Measurements from ENCODE around the gene STK25. TPM values are rescaled to one million over a fixed set of nuclear protein-coding genes. Genes with fewer than 3 reads are reported as not detected.

The STK25 gene
- total and polyA plus RNA-seq, 3 donors from 2014 or later, result 200 to 250 (median 224) TPM

DNA sequence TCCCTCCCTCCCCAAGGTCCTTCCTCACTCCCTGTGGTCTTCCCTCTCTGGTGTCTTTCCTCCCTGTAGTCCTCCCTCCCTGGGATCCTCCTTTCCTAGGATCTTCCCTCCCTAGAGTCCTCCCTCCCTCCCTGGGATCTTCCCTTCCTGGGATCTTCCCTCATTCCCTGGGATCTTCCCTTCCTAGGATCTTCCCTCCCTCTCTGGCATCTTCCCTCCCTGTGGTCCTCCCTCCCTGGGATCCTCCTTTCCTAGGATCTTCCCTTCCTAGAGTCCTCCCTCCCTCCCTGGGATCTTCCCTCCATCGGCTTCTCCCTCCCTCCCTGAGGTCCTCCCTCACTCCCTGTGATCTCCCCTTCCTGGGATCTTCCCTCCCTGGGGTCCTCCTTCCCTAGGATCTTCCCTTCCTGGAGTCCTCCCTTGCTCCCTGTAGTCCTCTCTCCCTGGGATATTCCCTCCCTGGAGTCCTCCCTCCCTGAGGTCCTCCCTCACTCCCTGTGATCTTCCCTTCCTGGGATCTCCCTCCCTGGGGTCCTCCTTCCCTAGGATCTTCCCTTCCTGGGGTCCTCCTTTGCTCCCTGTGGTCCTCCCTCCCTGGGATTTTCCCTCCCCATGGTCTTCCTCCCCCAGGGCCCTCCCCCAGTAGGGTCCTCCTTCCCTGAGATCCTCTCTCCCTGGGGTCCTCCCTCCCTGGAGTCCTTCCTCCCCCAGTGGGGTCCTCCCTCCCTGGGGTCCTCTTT lies 23.0 kb downstream of the STK25 start:
- Histone ChIP-seq H3K36me3 (ENCODE audit: low read depth, missing control alignments) (no peaks in the 10 kb centered on the region), H3K27ac (no peak overlapping the region), H3K4me1 (no peaks in the 10 kb centered on the region), H3K9me3 (no peaks in the 10 kb centered on the region), H3K27me3 (no peaks in the 10 kb centered on the region), H3K4me3 (no peak overlapping the region)
- 87 to 93% methylated on average over 1 of the region's 1 CpG for WGBS, 2 donors
- no peak for TF ChIP-seq POLR2A (IDR thresholded peaks at IDR 0.05)
- TF ChIP-seq, protein P1, sequence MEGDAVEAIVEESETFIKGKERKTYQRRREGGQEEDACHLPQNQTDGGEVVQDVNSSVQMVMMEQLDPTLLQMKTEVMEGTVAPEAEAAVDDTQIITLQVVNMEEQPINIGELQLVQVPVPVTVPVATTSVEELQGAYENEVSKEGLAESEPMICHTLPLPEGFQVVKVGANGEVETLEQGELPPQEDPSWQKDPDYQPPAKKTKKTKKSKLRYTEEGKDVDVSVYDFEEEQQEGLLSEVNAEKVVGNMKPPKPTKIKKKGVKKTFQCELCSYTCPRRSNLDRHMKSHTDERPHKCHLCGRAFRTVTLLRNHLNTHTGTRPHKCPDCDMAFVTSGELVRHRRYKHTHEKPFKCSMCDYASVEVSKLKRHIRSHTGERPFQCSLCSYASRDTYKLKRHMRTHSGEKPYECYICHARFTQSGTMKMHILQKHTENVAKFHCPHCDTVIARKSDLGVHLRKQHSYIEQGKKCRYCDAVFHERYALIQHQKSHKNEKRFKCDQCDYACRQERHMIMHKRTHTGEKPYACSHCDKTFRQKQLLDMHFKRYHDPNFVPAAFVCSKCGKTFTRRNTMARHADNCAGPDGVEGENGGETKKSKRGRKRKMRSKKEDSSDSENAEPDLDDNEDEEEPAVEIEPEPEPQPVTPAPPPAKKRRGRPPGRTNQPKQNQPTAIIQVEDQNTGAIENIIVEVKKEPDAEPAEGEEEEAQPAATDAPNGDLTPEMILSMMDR (IDR thresholded peaks at IDR 0.05), result no peak
- intact Hi-C loops (cut with DNase I; ENCODE audit: low total_unique reads), result no loop called here
- no peak for DNase-seq

DNA sequence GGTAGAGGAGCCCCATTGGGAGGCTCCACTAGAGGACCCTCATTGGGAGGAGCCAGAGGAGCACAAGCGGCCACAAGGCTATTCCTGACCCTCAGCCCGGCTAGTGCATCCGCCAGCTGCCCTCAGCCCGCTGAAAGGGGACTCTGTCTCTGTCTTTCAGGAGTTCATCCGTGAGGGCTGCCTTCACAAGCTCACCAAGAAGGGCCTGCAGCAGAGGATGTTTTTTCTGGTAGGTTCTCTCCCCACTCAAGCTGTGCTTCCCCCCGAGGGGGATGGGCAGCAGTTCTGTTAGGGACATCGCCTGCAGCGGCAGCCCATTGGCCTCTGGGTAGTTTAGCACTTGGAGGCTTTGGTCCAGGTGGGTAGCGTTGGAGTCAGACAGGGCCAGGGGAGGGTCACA lies 25.1 kb downstream of the STK25 start:
- intact Hi-C loops (cut with DNase I; ENCODE audit: low total_unique reads), result no loop called here
- Histone ChIP-seq H3K27me3 (no peaks in the 10 kb centered on the region), H3K27ac (no peak overlapping the region), H3K4me3 (no peak overlapping the region), H3K36me3 (ENCODE audit: low read depth, missing control alignments) (no peaks in the 10 kb centered on the region), H3K4me1 (no peaks in the 10 kb centered on the region), H3K9me3 (no peaks in the 10 kb centered on the region)
- TF ChIP-seq, protein P1 (IDR thresholded peaks at IDR 0.05), result no peak
- no peak for TF ChIP-seq POLR2A (IDR thresholded peaks at IDR 0.05)
- WGBS, 2 donors, result 92 to 94% methylated on average over 4 to 9 of the region's 9 CpGs
- no peak for DNase-seq

DNA sequence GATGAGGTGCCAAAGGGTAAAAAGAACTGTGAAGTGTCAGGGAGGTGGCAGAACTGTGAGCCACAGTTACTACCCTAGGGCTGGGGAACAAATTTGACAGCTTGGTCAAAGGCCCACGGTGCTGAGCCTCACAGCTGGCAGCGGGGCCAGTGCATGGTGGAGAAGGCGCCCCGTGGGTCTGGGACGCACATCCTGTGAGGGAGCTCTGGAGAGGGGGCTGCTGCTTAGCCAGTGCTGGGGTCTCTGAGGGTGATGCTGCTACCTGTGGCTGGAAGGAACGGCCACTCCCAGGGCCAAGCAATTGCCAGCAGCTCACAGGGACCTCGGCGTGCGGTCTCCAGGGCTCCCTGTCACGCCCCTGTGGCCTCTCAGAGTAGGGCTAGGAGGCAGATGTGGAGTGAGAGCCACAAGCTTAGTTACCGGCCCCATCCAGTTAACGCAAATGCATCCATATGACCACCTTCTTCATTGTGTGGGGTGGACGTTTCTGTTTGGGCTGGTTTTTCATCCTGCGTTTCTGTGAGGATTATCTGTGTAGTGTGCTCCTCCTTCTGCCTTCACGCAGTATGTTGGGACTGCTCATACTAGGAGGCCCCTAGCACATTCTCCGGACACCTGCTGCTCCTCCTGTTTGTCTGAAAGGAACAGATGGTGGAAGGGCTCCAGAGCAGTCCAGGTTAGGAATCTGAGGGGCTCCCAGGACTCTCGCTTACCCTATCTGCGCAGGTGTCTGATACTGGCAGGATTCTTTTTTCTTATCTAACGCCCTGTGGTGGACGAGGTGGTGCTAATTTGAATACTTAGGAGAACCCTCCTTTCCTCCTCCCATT lies 26.0 kb downstream of the STK25 start:
- TF ChIP-seq POLR2A (IDR thresholded peaks at IDR 0.05), result no peak
- TF ChIP-seq, protein P1 (IDR thresholded peaks at IDR 0.05), result no peak
- WGBS, 2 donors, result 86 to 88% methylated on average over 14 to 20 of the region's 20 CpGs
- H3K4me3 ChIP-seq, result no peak overlapping the region
- intact Hi-C loops (cut with DNase I; ENCODE audit: low total_unique reads), result no loop called here
- no peaks in the 10 kb centered on the region for H3K27me3 ChIP-seq
- H3K4me1 ChIP-seq, result no peaks in the 10 kb centered on the region
- DNase-seq, result no peak
- H3K9me3 ChIP-seq, result no peaks in the 10 kb centered on the region
- no peaks in the 10 kb centered on the region for H3K36me3 ChIP-seq (ENCODE audit: low read depth, missing control alignments)
- no peak overlapping the region for H3K27ac ChIP-seq

DNA sequence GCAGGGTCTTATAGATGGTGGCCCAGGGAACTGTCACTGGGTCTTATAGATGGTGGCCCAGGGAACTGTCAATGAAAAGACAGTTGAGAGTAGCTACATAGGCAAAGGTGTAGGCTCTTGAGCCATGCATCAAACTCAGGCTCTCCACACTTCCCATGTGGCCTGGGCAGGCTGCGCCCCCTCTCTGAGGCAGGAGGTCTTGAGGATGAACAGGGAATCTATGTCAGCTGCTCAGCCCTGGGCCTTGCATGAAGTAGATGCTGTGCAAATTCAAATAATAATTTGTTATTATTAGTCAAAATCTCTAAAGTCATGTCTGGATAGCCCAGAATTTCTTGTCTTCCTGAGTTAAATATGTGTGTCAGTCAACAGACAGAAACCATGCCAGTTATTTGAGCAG lies 26.7 kb downstream of the STK25 start:
- TF ChIP-seq, protein P1 (IDR thresholded peaks at IDR 0.05), result no peak
- TF ChIP-seq POLR2A (IDR thresholded peaks at IDR 0.05), result no peak
- H3K9me3 ChIP-seq, result no peaks in the 10 kb centered on the region
- intact Hi-C loops (cut with DNase I; ENCODE audit: low total_unique reads), result no loop called here
- H3K27ac ChIP-seq, result no peak overlapping the region
- WGBS, 2 donors, result 89 to 100% methylated on average over 1 of the region's 1 CpG
- H3K4me3 ChIP-seq, result no peak overlapping the region
- DNase-seq, result no peak
- H3K27me3 ChIP-seq, result no peaks in the 10 kb centered on the region
- no peaks in the 10 kb centered on the region for H3K36me3 ChIP-seq (ENCODE audit: low read depth, missing control alignments)
- H3K4me1 ChIP-seq, result no peaks in the 10 kb centered on the region

Data from testis (tissue), 3 donors.